Activated CD8-positive, alpha-beta T cell treated with anti-CD3 and anti-CD28 coated beads for 36 hours (primary cell): Measurements from ENCODE around the gene RACK1. TPM values are rescaled to one million over a fixed set of nuclear protein-coding genes. Genes with fewer than 3 reads are reported as not detected.

Experiments
- ATAC-seq: fragments of 200-7000 bp; cut with Tn5 transposase; one replicate; pipeline ENCODE4 v1.10.0; 2021; ENCODE audit warnings: mild to moderate bottlenecking, moderate library complexity
- CTCF ChIA-PET: fragments of 350-600 bp; sonication (Branson Sonifier 250); formaldehyde crosslinking; loops from one replicate; lab custom pipeline; 2021; ENCODE audit warnings: antibody characterized with exemption; lab: Charles Lee
- POLR2A ChIA-PET: fragments of 350-600 bp; sonication (Branson Sonifier 250); formaldehyde crosslinking; loops from one replicate; lab custom pipeline; 2021; ENCODE audit warnings: antibody characterized with exemption; lab: Charles Lee
- DNase-seq: peaks from one replicate; pipeline ENCODE4 v3.0.0-alpha.2; 2020
- H3K27ac Mint-ChIP-seq: one replicate; pipeline ENCODE4 v1.8.0; 2021; ENCODE audit warnings: mild to moderate bottlenecking, mixed read lengths
- H3K27me3 Mint-ChIP-seq: one replicate; pipeline ENCODE4 v1.8.0; 2021; ENCODE audit warnings: mixed read lengths
- H3K36me3 Mint-ChIP-seq: one replicate; pipeline ENCODE4 v1.8.0; 2021; ENCODE audit warnings: low read depth, mixed read lengths
- H3K4me1 Mint-ChIP-seq: one replicate; pipeline ENCODE4 v1.8.0; 2021; ENCODE audit warnings: low read depth, mixed read lengths
- H3K4me3 Mint-ChIP-seq: one replicate; pipeline ENCODE4 v1.8.0; 2021; ENCODE audit warnings: mild to moderate bottlenecking, moderate library complexity, mixed read lengths
- H3K9me3 Mint-ChIP-seq: one replicate; pipeline ENCODE4 v1.8.0; 2021; ENCODE audit warnings: mixed read lengths
- intact Hi-C: fragments of 100-400 bp; cut with micrococcal nuclease; formaldehyde crosslinking; loops from one replicate; pipeline ENCODE4 v1.10.0; 2022
- total RNA-seq, 2 experiments: library from RNA; stranded (reverse); gene quantifications; one replicate each; pipeline ENCODE4 v1.2.3, GENCODE V29; 2021
- TF ChIP-seq, protein P1 (sequence below): fragments of 200-600 bp; IDR thresholded peaks from one replicate; pipeline ENCODE4 v1.8.0; 2022; ENCODE audit warnings: antibody characterized with exemption, mild to moderate bottlenecking

The RACK1 gene
- total RNA-seq, 2 experiments from 2014 or later: 2,759 to 2,801 TPM

DNA sequence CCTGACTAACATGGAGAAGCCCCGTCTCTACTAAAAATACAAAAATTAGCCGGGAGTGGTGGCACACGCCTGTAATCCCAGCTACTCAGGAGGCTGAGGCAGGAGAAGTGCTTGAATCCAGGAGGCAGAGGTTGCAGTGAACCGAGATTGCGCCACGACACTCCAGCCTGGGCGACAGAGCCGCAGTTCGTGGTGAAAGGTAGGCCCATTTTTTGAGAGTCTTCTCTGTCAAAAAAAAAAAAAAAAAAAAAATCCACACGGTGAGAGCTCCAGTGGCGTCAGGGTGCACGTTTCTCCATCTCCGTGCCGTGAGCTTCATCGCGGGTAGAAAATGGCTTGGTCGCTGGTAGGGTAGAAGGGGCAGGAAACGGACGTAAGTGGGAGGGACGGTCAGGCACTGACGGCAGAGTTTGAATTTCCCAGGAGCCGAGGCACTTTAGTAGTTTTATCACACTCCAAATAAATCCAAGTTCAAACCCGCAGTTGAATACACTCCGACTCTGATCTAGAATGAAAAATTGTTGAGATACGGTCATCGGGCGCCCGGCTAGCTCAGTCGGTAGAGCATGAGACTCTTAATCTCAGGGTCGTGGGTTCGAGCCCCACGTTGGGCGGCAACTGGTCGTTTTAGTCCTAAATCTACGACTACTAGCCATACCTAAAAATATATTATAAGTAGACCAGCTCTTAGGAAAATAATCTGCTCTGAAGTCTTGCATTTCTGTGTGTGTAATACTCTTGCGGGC is 36.3 kb downstream of the RACK1 start:
- H3K36me3 Mint-ChIP-seq: peaks cover 7% of the 10 kb centered on the region
- ChIA-PET CTCF (interaction anchor here (1.0 to 8.4 kb wide), 10 partner anchors 9 to 53 kb away, joined by 3 to 80 read pairs (median 6); partner anchors contain the start of genes TRIM41 and TRIM52), POLR2A (interaction anchor here (0.6 to 8.4 kb wide), 13 partner anchors 8 to 54 kb away, joined by 3 to 159 read pairs (median 12); partner anchors contain the start of genes RACK1, TRIM41 and TRIM52)
- H3K4me1 Mint-ChIP-seq: peaks cover 36% of the 10 kb centered on the region
- DNase-seq: peak; percentile 95
- H3K4me3 Mint-ChIP-seq: peak overlapping the region; percentile 89
- peak overlapping the region; percentile 92 for H3K27ac Mint-ChIP-seq
- intact Hi-C loops: loop anchor here (1.0 kb wide), 2 partner anchors 11 to 16 kb away; no protein-coding TSS in a partner anchor
- peaks cover 28% of the 10 kb centered on the region for H3K27me3 Mint-ChIP-seq
- no peaks in the 10 kb centered on the region for H3K9me3 Mint-ChIP-seq
- TF ChIP-seq, protein P1, sequence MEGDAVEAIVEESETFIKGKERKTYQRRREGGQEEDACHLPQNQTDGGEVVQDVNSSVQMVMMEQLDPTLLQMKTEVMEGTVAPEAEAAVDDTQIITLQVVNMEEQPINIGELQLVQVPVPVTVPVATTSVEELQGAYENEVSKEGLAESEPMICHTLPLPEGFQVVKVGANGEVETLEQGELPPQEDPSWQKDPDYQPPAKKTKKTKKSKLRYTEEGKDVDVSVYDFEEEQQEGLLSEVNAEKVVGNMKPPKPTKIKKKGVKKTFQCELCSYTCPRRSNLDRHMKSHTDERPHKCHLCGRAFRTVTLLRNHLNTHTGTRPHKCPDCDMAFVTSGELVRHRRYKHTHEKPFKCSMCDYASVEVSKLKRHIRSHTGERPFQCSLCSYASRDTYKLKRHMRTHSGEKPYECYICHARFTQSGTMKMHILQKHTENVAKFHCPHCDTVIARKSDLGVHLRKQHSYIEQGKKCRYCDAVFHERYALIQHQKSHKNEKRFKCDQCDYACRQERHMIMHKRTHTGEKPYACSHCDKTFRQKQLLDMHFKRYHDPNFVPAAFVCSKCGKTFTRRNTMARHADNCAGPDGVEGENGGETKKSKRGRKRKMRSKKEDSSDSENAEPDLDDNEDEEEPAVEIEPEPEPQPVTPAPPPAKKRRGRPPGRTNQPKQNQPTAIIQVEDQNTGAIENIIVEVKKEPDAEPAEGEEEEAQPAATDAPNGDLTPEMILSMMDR: no peak
- ATAC-seq: peak; percentile 62

DNA sequence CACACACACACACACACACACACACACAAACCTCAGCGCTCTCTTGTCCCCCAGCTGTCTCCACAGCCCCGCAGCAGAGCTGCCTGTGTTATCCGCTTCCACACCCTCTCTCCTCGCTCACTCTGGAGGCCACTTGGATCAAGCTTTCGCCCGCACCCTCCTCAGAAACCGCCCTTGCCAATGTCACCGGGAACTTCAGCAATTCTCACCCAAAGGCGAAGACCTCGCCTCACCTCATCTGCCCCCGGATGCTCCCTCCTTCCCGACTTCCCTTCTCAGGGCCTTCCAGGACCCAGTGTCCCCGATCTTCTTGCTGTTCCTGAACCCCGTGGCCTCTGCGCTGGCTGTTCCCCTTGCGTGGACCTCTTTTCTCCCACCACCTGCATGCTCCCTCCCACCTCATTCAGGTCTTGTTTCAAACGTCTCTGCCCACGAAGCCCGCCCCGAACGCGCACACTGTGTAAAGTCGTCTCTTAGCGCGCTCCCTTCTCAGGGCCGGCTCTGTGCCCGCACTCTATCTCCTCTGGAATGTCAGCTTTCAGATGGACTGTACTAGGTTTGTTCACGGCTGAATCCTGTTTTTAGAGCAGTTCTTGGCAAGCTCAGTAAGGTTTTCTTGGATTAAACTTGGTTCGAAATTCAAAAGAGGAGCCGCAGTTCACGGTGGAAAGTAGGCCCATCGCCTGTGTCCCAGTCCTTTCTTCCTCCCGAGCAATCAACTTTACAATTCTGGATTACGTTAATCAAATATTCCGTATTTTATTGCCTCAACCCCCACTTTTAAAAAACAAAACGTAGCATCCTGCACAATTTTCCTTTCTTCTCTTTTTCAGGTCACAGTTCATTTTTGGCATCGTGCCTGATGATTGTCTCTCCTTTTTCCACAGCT is 37.7 kb downstream of the RACK1 start:
- intact Hi-C loops: no loop called here
- ATAC-seq: no peak
- ChIA-PET POLR2A (interaction anchor here (0.7 to 8.4 kb wide), 13 partner anchors 11 to 56 kb away, joined by 3 to 159 read pairs (median 12); partner anchors contain the start of genes RACK1, TRIM41 and TRIM52), CTCF (interaction anchor here (1.1 to 8.4 kb wide), 8 partner anchors 8 to 55 kb away, joined by 4 to 80 read pairs (median 6); partner anchors contain the start of genes TRIM41 and TRIM52)
- H3K9me3 Mint-ChIP-seq: no peaks in the 10 kb centered on the region
- H3K36me3 Mint-ChIP-seq: peaks cover 7% of the 10 kb centered on the region
- peak overlapping the region; percentile 92 for H3K27ac Mint-ChIP-seq
- H3K4me1 Mint-ChIP-seq: peaks cover 31% of the 10 kb centered on the region
- TF ChIP-seq, protein P1: no peak
- peaks cover 28% of the 10 kb centered on the region for H3K27me3 Mint-ChIP-seq
- H3K4me3 Mint-ChIP-seq: peak overlapping the region; percentile 89
- DNase-seq: peak; percentile 54

DNA sequence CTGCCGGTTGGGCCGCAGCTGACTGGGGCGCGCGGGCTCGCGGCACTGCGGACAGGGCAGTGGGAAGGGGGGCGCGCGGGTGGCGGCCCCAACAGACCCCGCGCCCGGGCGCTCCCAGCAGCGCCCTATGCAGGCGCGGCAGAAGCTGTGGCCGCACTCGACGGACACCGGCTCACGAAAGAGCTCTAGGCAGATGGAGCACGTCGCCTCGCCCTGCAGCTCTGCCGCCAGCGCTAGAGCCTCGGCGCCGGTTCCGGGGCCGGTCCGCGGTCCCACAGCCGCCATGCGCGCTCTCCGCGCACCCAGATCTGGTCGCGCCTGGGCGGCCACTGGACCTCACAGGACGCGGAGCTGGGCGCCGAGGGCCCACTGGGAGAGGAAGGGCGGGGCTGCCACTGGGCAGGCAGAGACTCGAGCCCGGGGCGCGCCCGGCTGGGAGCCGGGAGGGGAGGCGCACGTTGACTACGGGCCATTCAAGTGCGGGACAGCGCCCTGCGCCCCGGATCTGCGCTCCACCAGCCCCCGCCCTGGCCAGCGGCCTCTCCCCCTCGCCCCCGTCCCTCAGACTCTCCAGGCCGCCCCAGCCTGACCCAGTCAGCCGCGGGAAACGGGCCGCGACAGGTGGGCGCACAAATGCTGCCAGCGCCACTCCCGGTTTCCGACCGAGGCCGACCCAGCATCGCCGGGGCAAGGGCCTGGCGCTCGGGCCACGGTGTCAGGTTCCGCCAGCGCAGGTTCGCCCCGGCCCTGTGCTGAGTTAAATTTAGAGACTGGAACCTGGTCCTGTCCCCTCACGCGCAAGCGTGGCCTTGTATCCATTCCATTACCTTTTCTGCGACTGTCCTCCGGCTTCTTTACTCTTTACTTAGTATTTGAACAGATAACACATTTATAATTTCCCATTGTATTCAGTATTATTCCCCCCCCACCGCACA is 38.6 kb downstream of the RACK1 start, which contains the start of gene TRIM7:
TSS of gene TRIM7 (minus strand) at position 371 of the 935 bp plus-strand sequence. CDS start at position 285, 86 bp downstream.
- no peak for ATAC-seq
- Mint-ChIP-seq H3K9me3 (no peaks in the 10 kb centered on the region), H3K27ac (peak within 1 kb of the TSS; percentile 15), H3K36me3 (peaks cover 7% of the 10 kb centered on the region), H3K27me3 (peaks cover 28% of the 10 kb centered on the region), H3K4me3 (peak within 1 kb of the TSS; percentile 89), H3K4me1 (peaks cover 29% of the 10 kb centered on the region)
- CTCF ChIA-PET: interaction anchor here (8.4 kb wide), 1 partner anchor 15 kb away, joined by 80 read pairs; no protein-coding TSS in a partner anchor
- no peak for DNase-seq
- TF ChIP-seq, protein P1: no peak
- intact Hi-C loops: no loop called here
- POLR2A ChIA-PET: interaction anchor here (0.8 to 8.4 kb wide), 2 partner anchors 14 to 20 kb away, joined by 3 to 159 read pairs; no protein-coding TSS in a partner anchor

DNA sequence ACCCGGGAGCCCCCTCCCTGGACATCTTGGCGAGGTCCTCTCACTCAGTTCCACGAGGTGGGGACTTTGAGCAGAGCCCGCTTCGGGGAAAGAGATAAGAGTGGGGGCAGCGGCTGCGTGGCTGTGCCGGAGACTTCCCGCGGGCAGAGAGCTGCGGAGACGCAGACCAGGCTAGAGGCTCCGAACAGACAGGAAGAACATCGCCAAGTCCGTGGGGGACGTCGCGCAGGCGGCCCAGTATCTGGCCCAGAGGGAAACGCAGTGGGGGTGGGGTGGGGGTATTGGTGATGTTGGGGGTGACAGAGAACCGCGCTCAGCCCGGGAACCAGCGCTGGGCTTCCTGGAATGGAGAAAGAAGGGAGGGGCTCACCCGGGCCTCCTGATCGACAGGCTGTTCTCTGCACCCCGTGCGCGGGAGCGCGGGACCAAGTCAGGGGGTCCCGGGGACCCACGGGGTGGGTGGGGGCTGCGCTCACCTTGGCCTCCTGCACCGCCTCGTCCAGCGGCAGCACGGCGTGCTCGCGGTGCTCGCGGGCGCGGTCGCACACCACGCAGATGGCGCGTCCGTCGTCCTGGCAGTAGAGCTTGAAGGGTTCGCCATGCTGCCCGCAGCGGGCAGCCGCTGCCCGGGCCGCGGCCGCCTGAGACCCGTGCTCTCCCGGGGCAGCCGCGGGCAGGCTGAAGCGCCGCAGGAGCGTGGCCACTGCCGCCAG is 39.4 kb downstream of the RACK1 start:
- Mint-ChIP-seq H3K4me1 (peaks cover 29% of the 10 kb centered on the region), H3K27ac (peak overlapping the region; percentile 15), H3K9me3 (no peaks in the 10 kb centered on the region), H3K36me3 (peaks cover 7% of the 10 kb centered on the region), H3K4me3 (peak overlapping the region; percentile 78), H3K27me3 (peaks cover 28% of the 10 kb centered on the region)
- CTCF ChIA-PET: interaction anchor here (8.4 kb wide), 1 partner anchor 14 kb away, joined by 80 read pairs; no protein-coding TSS in a partner anchor
- intact Hi-C loops: no loop called here
- ATAC-seq (peak; percentile 1), DNase-seq (peak; percentile 40)
- TF ChIP-seq, protein P1: no peak
- POLR2A ChIA-PET: interaction anchor here (8.4 kb wide), 1 partner anchor 13 kb away, joined by 159 read pairs; no protein-coding TSS in a partner anchor
